ENCODE data around the gene ENDOV. TPM values are rescaled to one million over a fixed set of nuclear protein-coding genes. Genes with fewer than 3 reads are reported as not detected.

ENDOV gene
- polyA plus RNA-seq, 1 experiment = 18.1 TPM

DNA sequence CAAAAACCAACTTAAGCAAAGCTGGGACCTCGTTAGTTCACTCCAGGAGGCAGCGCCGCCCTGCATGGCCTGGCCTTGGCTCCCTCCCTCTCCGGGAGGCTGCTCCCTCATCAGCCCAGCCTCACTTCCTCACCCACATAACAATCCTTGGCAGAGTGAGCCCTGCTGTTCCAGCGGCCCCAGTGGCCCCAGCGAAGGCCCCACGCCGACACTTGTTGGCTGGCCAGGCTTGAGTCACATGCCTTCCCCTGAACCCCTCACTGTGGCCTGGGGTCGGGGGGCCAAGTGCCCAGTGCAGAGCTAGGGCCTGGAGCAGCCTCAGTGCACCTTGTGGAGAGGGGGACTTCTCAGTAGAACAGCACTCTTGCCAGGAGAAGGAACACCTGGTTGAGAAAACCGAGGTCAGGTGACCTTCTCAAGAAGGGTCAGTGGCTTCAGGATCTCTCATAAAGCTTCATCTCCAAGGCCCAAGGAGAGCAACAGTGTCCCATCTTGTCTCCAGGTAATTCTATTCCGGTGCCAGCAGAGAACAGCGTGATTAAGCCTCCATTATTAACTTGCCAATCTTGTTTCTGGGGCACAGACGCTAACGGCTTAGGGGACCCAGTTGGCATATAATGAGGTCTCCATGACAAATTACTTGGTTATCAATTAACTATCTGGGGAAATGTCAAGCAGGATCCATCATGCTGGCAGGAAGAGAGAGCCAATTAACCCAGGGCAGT is 26.8 kb downstream of the ENDOV start:
- no peak overlapping the region for H3K4me3 ChIP-seq (ENCODE audit: low read depth, low read length)
- no peaks in the 10 kb centered on the region; the same call in 1 of the 2 replicates for H3K9me3 ChIP-seq (ENCODE audit: control insufficient read depth, insufficient read depth, low read length)
- CTCF ChIA-PET = no interaction called here
- H3K27me3 ChIP-seq (ENCODE audit: control insufficient read depth, insufficient read depth, low read length) = peaks cover 26% of the 10 kb centered on the region
- DNase-seq (ENCODE audit: low read depth, low spot score) = no peak
- no peak for TF ChIP-seq CTCF (IDR thresholded peaks at IDR 0.05; ENCODE audit: low read depth, low read length)
- POLR2A ChIA-PET = no interaction called here
- no peak overlapping the region for H3K27ac ChIP-seq (ENCODE audit: low read depth, low read length)

GRCh38 chr17:80442323-80442659 is 27.3 kb downstream of the ENDOV start:
- peaks cover 26% of the 10 kb centered on the region for H3K27me3 ChIP-seq (ENCODE audit: control insufficient read depth, insufficient read depth, low read length)
- no peak overlapping the region for H3K4me3 ChIP-seq (ENCODE audit: low read depth, low read length)
- CTCF ChIA-PET = interaction anchor here (1.1 kb wide), 1 partner anchor 15 kb away, joined by 3 read pairs; no protein-coding TSS in a partner anchor
- POLR2A ChIA-PET = interaction anchor here (0.6 kb wide), 1 partner anchor 341 kb away, joined by 5 read pairs; the partner anchor contains the start of gene GAA
- no peak for TF ChIP-seq CTCF (IDR thresholded peaks at IDR 0.05; ENCODE audit: low read depth, low read length)
- DNase-seq (ENCODE audit: low read depth, low spot score) = no peak
- H3K27ac ChIP-seq (ENCODE audit: low read depth, low read length) = no peak overlapping the region
- no peaks in the 10 kb centered on the region; the same call in 1 of the 2 replicates for H3K9me3 ChIP-seq (ENCODE audit: control insufficient read depth, insufficient read depth, low read length)

DNA sequence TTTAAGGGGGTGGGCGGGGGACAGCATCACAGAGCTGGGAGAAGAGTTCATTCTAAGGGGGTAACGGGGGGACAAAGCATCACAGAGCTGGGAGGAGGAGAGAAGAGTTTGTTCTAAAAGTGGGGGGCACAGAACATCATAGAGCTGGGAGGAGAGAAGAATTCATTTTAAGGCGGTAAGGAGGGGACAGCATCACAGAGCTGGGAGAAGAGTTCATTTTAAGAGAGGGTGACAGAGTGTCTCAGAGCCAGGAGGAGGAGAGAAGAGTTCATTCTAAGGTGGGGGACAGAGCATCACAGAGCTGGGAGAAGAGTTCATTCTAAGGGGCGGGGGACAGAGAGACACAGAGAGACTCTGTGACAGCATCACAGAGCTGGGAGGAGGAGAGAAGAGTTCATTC is 27.8 kb downstream of the ENDOV start:
- POLR2A ChIA-PET = interaction anchor here (0.6 kb wide), 1 partner anchor 342 kb away, joined by 5 read pairs; the partner anchor contains the start of gene GAA
- DNase-seq (ENCODE audit: low read depth, low spot score) = no peak
- no peak overlapping the region for H3K4me3 ChIP-seq (ENCODE audit: low read depth, low read length)
- no peak overlapping the region for H3K27ac ChIP-seq (ENCODE audit: low read depth, low read length)
- no peak for TF ChIP-seq CTCF (IDR thresholded peaks at IDR 0.05; ENCODE audit: low read depth, low read length)
- peaks cover 26% of the 10 kb centered on the region for H3K27me3 ChIP-seq (ENCODE audit: control insufficient read depth, insufficient read depth, low read length)
- H3K9me3 ChIP-seq (ENCODE audit: control insufficient read depth, insufficient read depth, low read length) = no peaks in the 10 kb centered on the region; the same call in 1 of the 2 replicates
- CTCF ChIA-PET = interaction anchor here (1.1 kb wide), 1 partner anchor 15 kb away, joined by 3 read pairs; no protein-coding TSS in a partner anchor

DNA sequence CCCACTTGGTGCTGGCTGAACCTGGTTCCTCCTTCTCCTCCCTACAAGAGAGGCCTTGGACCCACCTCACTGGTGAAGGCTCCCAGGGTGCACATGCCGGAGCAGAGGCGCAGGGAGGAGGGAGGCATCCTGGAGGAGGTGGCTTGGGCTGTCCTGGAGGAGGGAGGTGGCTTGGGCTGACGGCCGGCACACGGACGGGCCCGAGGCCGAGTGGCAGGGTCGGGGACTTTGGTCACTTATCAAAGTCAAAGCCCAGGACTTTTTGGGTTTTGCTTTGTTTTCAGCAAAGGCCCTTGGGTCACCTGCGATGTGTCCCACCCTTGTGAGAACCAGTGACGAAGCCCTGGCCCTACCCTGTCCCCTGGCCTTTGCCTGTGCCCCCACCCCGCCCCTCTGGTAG is 28.5 kb downstream of the ENDOV start:
- POLR2A ChIA-PET = no interaction called here
- Histone ChIP-seq H3K9me3 (ENCODE audit: control insufficient read depth, insufficient read depth, low read length) (no peaks in the 10 kb centered on the region; the same call in 1 of the 2 replicates), H3K4me3 (ENCODE audit: low read depth, low read length) (no peak overlapping the region), H3K27ac (ENCODE audit: low read depth, low read length) (no peak overlapping the region), H3K27me3 (ENCODE audit: control insufficient read depth, insufficient read depth, low read length) (peaks cover 28% of the 10 kb centered on the region)
- no peak for DNase-seq (ENCODE audit: low read depth, low spot score)
- CTCF ChIA-PET = interaction anchor here (1.1 kb wide), 1 partner anchor 16 kb away, joined by 3 read pairs; no protein-coding TSS in a partner anchor
- TF ChIP-seq CTCF (IDR thresholded peaks at IDR 0.05; ENCODE audit: low read depth, low read length) = no peak

DNA sequence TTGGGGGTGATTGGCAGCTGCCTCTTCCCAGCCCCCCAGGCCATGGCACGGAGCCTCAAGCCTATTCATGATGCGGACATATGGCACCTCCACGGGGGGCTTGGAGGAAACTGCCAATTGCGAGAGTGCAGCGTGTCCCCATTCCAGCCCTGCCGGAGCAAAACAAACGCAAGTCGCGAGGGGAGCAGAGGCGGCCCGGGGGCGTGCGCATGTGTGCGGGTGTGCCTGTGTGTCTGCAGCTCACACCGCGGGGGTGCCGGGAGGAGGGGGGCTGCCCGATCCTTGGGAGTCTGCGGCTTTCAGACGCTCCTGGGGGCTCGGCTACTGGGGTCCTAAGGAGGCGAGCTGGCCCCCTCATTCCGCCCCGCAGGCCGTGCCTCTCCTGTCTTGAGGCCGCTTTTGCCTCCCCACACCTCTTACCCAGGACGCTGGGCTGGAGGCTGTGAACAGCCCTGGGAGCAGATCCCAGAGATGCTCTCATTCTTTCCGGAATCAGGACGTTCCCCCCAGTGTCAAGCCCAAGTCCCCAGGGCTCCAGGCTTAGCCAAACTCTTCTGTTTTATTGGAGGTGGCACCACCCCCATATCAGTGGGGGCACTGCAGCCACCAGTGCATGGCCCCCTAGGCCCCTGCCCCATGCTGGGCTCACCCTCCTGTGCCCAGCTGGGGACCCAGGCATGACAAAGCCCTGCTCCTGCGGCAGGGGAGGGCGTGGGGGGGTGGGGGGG is 29.1 kb downstream of the ENDOV start:
- no peaks in the 10 kb centered on the region; the same call in 1 of the 2 replicates for H3K9me3 ChIP-seq (ENCODE audit: control insufficient read depth, insufficient read depth, low read length)
- TF ChIP-seq CTCF (IDR thresholded peaks at IDR 0.05; ENCODE audit: low read depth, low read length) = no peak
- CTCF ChIA-PET = interaction anchor here (1.4 kb wide), 1 partner anchor 17 kb away, joined by 3 read pairs; no protein-coding TSS in a partner anchor
- H3K27me3 ChIP-seq (ENCODE audit: control insufficient read depth, insufficient read depth, low read length) = peaks cover 25% of the 10 kb centered on the region
- no peak overlapping the region for H3K27ac ChIP-seq (ENCODE audit: low read depth, low read length)
- POLR2A ChIA-PET = no interaction called here
- H3K4me3 ChIP-seq (ENCODE audit: low read depth, low read length) = no peak overlapping the region
- no peak for DNase-seq (ENCODE audit: low read depth, low spot score)

Data from AG04450 (cell line).